NCI-H748 (cell line): ENCODE results near the gene RAB11FIP2.

Source experiments
- DNase-seq: peaks from one replicate; lab custom pipeline; 2025; ENCODE audit not compliant: unreplicated experiment; lab: John Stamatoyannopoulos, UW

RAB11FIP2 gene

GRCh38 chr10:118035354-118036005, 11.3 kb downstream of the RAB11FIP2 start:
- no peak for DNase-seq

GRCh38 chr10:118034791-118035261, 11.9 kb downstream of the RAB11FIP2 start:
- no peak for DNase-seq

GRCh38 chr10:118033905-118034304, 12.8 kb downstream of the RAB11FIP2 start:
- DNase-seq = no peak

GRCh38 chr10:118032564-118032963, 14.2 kb downstream of the RAB11FIP2 start:
- DNase-seq = no peak

GRCh38 chr10:118031351-118032075, 15.2 kb downstream of the RAB11FIP2 start:
- no peak for DNase-seq

- no peak for DNase-seq
Measured at GRCh38 chr10:118028619-118029018, 18.1 kb downstream of the RAB11FIP2 start.

- peak; percentile 16 for DNase-seq
Measured at GRCh38 chr10:118027397-118027796, 19.3 kb downstream of the RAB11FIP2 start.

- DNase-seq = no peak
Measured at GRCh38 chr10:118026936-118027335, 19.8 kb downstream of the RAB11FIP2 start.

GRCh38 chr10:118020365-118020764, 26.4 kb downstream of the RAB11FIP2 start:
- DNase-seq = no peak

- DNase-seq = no peak
Measured at GRCh38 chr10:118017850-118018249, 28.9 kb downstream of the RAB11FIP2 start.

- no peak for DNase-seq
Measured at GRCh38 chr10:118017071-118017740, 29.5 kb downstream of the RAB11FIP2 start.

GRCh38 chr10:118012952-118013525, 33.7 kb downstream of the RAB11FIP2 start:
- DNase-seq = peak; percentile 17

- no peak for DNase-seq
Measured at GRCh38 chr10:118007773-118008172, 39.0 kb downstream of the RAB11FIP2 start.

- no peak for DNase-seq
Measured at GRCh38 chr10:118003126-118003525, 43.6 kb downstream of the RAB11FIP2 start.

- no peak for DNase-seq
Measured at GRCh38 chr10:118002581-118002980, 44.2 kb downstream of the RAB11FIP2 start.

GRCh38 chr10:117997673-117998072, 49.1 kb downstream of the RAB11FIP2 start:
- no peak for DNase-seq

GRCh38 chr10:117996709-117997108, 50.0 kb downstream of the RAB11FIP2 start:
- DNase-seq = no peak

GRCh38 chr10:117994771-117995170, 52.0 kb downstream of the RAB11FIP2 start:
- no peak for DNase-seq

GRCh38 chr10:117993166-117993565, 53.6 kb downstream of the RAB11FIP2 start:
- peak; percentile 48 for DNase-seq

- DNase-seq = peak; percentile 27
Measured at GRCh38 chr10:117991701-117992100, 55.0 kb downstream of the RAB11FIP2 start.

GRCh38 chr10:117989962-117990361, 56.8 kb downstream of the RAB11FIP2 start:
- DNase-seq = no peak

GRCh38 chr10:117988814-117989213, 57.9 kb downstream of the RAB11FIP2 start:
- DNase-seq = no peak
